HCT116 (cell line): Measurements from ENCODE around the gene DNAAF5. TPM values are rescaled to one million over a fixed set of nuclear protein-coding genes. Genes with fewer than 3 reads are reported as not detected.

Experiments
- ATAC-seq: fragments of 200-7000 bp; cut with Tn5 transposase; 2 replicates; pipeline ENCODE4 v1.9.1; 2020; ENCODE audit warnings: mild to moderate bottlenecking, moderate library complexity
- BruUV-seq: library from RNA; stranded (reverse); fragments of 400-500 nt; replicated peaks from 2 replicates; lab custom pipeline; 2021; lab: Mats Ljungman, UMichigan
- CTCF ChIA-PET: fragments of 300-600 bp; sonication (Branson Sonifier 250); formaldehyde crosslinking; loops from one replicate; lab custom pipeline; 2021; ENCODE audit warnings: antibody characterized with exemption; lab: Charles Lee
- POLR2A ChIA-PET: fragments of 300-600, 350-600 bp; sonication (Branson Sonifier 250); formaldehyde crosslinking; loops from one replicate; lab custom pipeline; 2021; ENCODE audit warnings: antibody characterized with exemption; lab: Charles Lee
- RAD21 ChIA-PET, 2 experiments: fragments of 300-600 bp; sonication (Branson Sonifier 250); formaldehyde crosslinking; loops; one replicate each; lab custom pipeline; 2023; ENCODE audit warnings: low total read pairs in 2 of 2; ENCODE audit not compliant: uncharacterized antibody in 2 of 2, unreplicated experiment in 2 of 2, low non-redundant PET in 1 of 2; lab: Charles Lee
- DNase-seq: peaks from one replicate; pipeline ENCODE4 v3.0.0-alpha.2; 2010; ENCODE audit warnings: low read depth, low spot score
- H2AFZ ChIP-seq: fragments of 200-600 bp; shearing (Covaris generic), sonication (generic); 2 replicates; pipeline ENCODE4 v1.6.1; 2017; ENCODE audit warnings: low read depth, mixed run types, mixed read lengths, antibody characterized with exemption, low read length; ENCODE audit not compliant: poor library complexity, severe bottlenecking
- H3K27ac ChIP-seq: 2 replicates; pipeline ENCODE4 v1.5.1; 2012; ENCODE audit warnings: low read depth, low read length
- H3K27me3 ChIP-seq: fragments of 200-600 bp; sonication (generic); 2 replicates; pipeline ENCODE4 v1.6.1; 2016; ENCODE audit warnings: mixed run types, low read length, mixed read lengths; ENCODE audit not compliant: insufficient read depth
- H3K36me3 ChIP-seq, 2 experiments: fragments of 200-500 bp in 1 of 2; fragments of 200-600 bp in 1 of 2; sonication (Bioruptor generic) in 1 of 2; sonication (generic) in 1 of 2; 2 replicates each; pipeline versions ENCODE4 v1.5.1 to v1.6.1; 2014 to 2016; ENCODE audit warnings: low read length in 2 of 2, inconsistent platforms in 1 of 2, mixed read lengths in 1 of 2, mixed run types in 1 of 2; ENCODE audit not compliant: insufficient read depth in 2 of 2, control insufficient read depth in 1 of 2
- H3K4me1 ChIP-seq, 2 experiments: fragments of 200-600 bp in 1 of 2; sonication (generic) in 1 of 2; 2 replicates each; pipeline versions ENCODE4 v1.5.1 to v1.6.1; 2012 to 2017; ENCODE audit warnings: low read length in 2 of 2, inconsistent platforms in 1 of 2, mild to moderate bottlenecking in 1 of 2, mixed read lengths in 1 of 2, mixed run types in 1 of 2, moderate library complexity in 1 of 2; ENCODE audit not compliant: insufficient read depth in 2 of 2, control insufficient read depth in 1 of 2
- H3K4me2 ChIP-seq: fragments of 200-600 bp; sonication (generic); 2 replicates; pipeline ENCODE4 v1.6.1; 2017; ENCODE audit warnings: mixed run types, low read length, mixed read lengths
- H3K4me3 ChIP-seq, 2 experiments: fragments of 200-600 bp in 1 of 2; sonication (generic) in 1 of 2; replicated peaks in 1 of 2; 2 replicates each; pipeline ENCODE4 v1.5.1; 2011 to 2016; ENCODE audit warnings: low read length in 2 of 2, control low read depth in 1 of 2, low read depth in 1 of 2, mild to moderate bottlenecking in 1 of 2, mixed read lengths in 1 of 2, mixed run types in 1 of 2
- H3K79me2 ChIP-seq: fragments of 200-600 bp; sonication (generic); 2 replicates; pipeline ENCODE4 v1.6.1; 2017; ENCODE audit warnings: mild to moderate bottlenecking, mixed run types, low read length, moderate library complexity, mixed read lengths; ENCODE audit not compliant: insufficient read depth
- H3K9ac ChIP-seq: fragments of 200-600 bp; sonication (generic); 2 replicates; pipeline ENCODE4 v1.6.1; 2016; ENCODE audit warnings: low read length, mixed read lengths
- H3K9me2 ChIP-seq: fragments of 200-600 bp; sonication (generic), shearing (Covaris generic); 2 replicates; pipeline ENCODE4 v1.6.1; 2017; ENCODE audit warnings: mixed run types, mild to moderate bottlenecking, moderate library complexity; ENCODE audit not compliant: insufficient read depth
- H3K9me3 ChIP-seq, 2 experiments: fragments of 200-500 bp in 1 of 2; fragments of 200-600 bp in 1 of 2; sonication (Bioruptor generic) in 1 of 2; sonication (generic) in 1 of 2; 2 replicates each; pipeline ENCODE4 v1.6.1; 2014 to 2017; ENCODE audit warnings: low read length in 2 of 2, mixed read lengths in 2 of 2, inconsistent platforms in 1 of 2, low read depth in 1 of 2, mild to moderate bottlenecking in 1 of 2, mixed run types in 1 of 2, moderate library complexity in 1 of 2; ENCODE audit not compliant: control insufficient read depth in 1 of 2, insufficient read depth in 1 of 2
- H4K20me1 ChIP-seq: fragments of 200-600 bp; sonication (generic), shearing (Covaris generic); 2 replicates; pipeline ENCODE4 v1.6.1; 2017; ENCODE audit warnings: mixed run types, mild to moderate bottlenecking, moderate library complexity; ENCODE audit not compliant: insufficient read depth
- CBX3 ChIP-seq: IDR thresholded peaks from 2 replicates; pipeline ENCODE4 v1.6.1; 2012; ENCODE audit warnings: low read depth
- EGR1 ChIP-seq: IDR thresholded peaks from 2 replicates; pipeline ENCODE4 v1.6.1; 2012; ENCODE audit warnings: low read depth
- ELF1 ChIP-seq: IDR thresholded peaks from 2 replicates; pipeline ENCODE4 v1.6.1; 2012; ENCODE audit warnings: low read depth, borderline replicate concordance
- EZH2 ChIP-seq: fragments of 200-600 bp; sonication (generic); IDR thresholded peaks from 2 replicates; pipeline ENCODE4 v1.6.1; 2017; ENCODE audit warnings: antibody characterized with exemption, mixed run types
- EZH2phosphoT487 ChIP-seq: fragments of 200-600 bp; IDR thresholded peaks from 2 replicates; pipeline ENCODE4 v1.6.1; 2018; ENCODE audit warnings: antibody characterized with exemption, borderline replicate concordance
- JUND ChIP-seq: IDR thresholded peaks from 2 replicates; pipeline ENCODE4 v1.6.1; 2012
- POLR2A ChIP-seq: IDR thresholded peaks from 2 replicates; pipeline ENCODE4 v1.7.0; 2011; ENCODE audit warnings: borderline replicate concordance; ENCODE audit not compliant: insufficient read depth, insufficient read length; ENCODE audit errors: extremely low read depth
- POLR2AphosphoS5 ChIP-seq: IDR thresholded peaks from 2 replicates; pipeline ENCODE4 v1.6.1; 2011; ENCODE audit warnings: mild to moderate bottlenecking, low read depth, low read length, moderate library complexity
- RAD21 ChIP-seq: IDR thresholded peaks from 2 replicates; pipeline ENCODE4 v1.6.1; 2012; ENCODE audit warnings: low read depth, mild to moderate bottlenecking
- SP1 ChIP-seq: IDR thresholded peaks from 2 replicates; pipeline ENCODE4 v1.6.1; 2012; ENCODE audit warnings: low read depth
- SRF ChIP-seq: IDR thresholded peaks from 2 replicates; pipeline ENCODE4 v1.6.1; 2012; ENCODE audit warnings: low read depth
- TCF7L2 ChIP-seq: IDR thresholded peaks from 2 replicates; pipeline ENCODE4 v1.7.0; 2011; ENCODE audit warnings: borderline replicate concordance, inconsistent platforms; ENCODE audit not compliant: insufficient read depth, insufficient read length; ENCODE audit errors: extremely low read depth
- ZFX ChIP-seq: fragments of 450-650 bp; IDR thresholded peaks from 2 replicates; pipeline ENCODE4 v1.6.1; 2017
- ZNF274 ChIP-seq: fragments of 200-500 bp; sonication (Bioruptor generic); IDR thresholded peaks from 2 replicates; pipeline ENCODE4 v1.6.1; 2014; ENCODE audit warnings: mild to moderate bottlenecking, low read depth, low read length, inconsistent platforms
- intact Hi-C: fragments of 100-400 bp; cut with micrococcal nuclease; formaldehyde crosslinking; loops from 2 replicates; pipeline ENCODE4 v1.10.0; 2022
- total RNA-seq: library from RNA; stranded (reverse); gene quantifications from one replicate; pipeline ENCODE4 v1.2.1, GENCODE V29; 2021; ENCODE audit not compliant: unreplicated experiment
- TF ChIP-seq, protein P1 (sequence below): IDR thresholded peaks from 2 replicates; pipeline ENCODE4 v1.6.1; 2012; ENCODE audit warnings: low read depth
- TF ChIP-seq, protein P2 (sequence below): IDR thresholded peaks from 2 replicates; pipeline ENCODE4 v1.6.1; 2012
- TF ChIP-seq, protein P3 (sequence below): IDR thresholded peaks from 2 replicates; pipeline ENCODE4 v1.6.1; 2011; ENCODE audit warnings: mild to moderate bottlenecking, low read length, moderate library complexity; ENCODE audit not compliant: insufficient replicate concordance; ENCODE audit errors: extremely low read depth
- TF ChIP-seq, protein P4 (sequence below): IDR thresholded peaks from 2 replicates; pipeline ENCODE4 v1.6.1; 2012
- TF ChIP-seq, protein P5 (sequence below), 3 experiments: fragments of 200-600 bp in 1 of 3; sonication (generic) in 1 of 3; IDR thresholded peaks in 2 of 3; conservative IDR thresholded peaks in 1 of 3; 2 replicates each; pipeline ENCODE4 v1.5.1; 2012 to 2017; ENCODE audit warnings: low read depth in 2 of 3, low read length in 2 of 3, antibody characterized with exemption in 1 of 3, borderline replicate concordance in 1 of 3, control low read depth in 1 of 3, mild to moderate bottlenecking in 1 of 3, mixed read lengths in 1 of 3, mixed run types in 1 of 3, moderate library complexity in 1 of 3; ENCODE audit not compliant: insufficient read depth in 1 of 3

DNAAF5 gene
- total RNA-seq, 1 experiment from 2014 or later: 69.4 TPM

DNA sequence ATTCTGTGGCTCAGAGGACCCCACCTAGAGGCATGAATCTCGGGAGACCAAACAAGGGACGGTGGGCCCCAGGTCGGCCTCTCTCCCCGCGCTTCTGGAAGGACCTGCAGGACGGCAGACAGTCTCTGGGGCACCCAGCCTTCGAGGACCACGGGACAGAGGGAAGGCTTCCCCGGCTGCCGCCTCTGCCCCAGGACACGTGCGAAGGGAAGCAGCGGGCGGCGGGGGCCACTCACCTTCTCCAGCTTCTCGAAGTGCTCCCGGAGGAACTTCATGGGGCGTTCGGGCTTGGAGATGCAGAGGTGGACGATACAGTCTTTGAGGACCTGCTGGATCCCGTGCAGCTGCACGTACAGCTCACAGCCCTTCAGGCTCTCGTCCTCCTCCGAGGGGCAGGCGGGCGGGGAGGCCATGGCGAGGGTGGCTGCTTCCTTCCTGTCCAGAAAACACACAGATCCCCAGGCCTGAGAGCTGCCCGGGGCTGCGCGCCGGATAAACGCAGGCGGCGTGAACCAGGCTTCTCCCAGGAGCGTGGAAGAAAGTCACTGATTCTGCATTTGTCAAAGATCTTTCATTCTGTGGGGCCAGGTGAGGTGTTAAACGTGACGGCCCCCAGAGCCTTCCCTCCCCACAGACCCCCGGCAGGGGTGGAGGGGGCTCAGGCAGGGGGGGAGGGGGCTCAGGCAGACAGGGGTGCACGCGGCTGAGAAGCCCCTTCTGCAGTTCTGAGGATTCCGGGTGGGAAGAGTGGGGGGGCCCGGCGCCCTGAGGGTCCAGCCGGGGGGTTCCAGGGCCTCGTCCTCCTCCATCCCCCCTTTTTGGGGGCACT, 15.2 kb upstream of the DNAAF5 start:
- H3K9me3 ChIP-seq: no peaks in the 10 kb centered on the region
- ChIA-PET POLR2A (no interaction called here), CTCF (no interaction called here), RAD21 (no interaction called here)
- H2AFZ ChIP-seq: no peak overlapping the region
- no TSS peak for BruUV-seq
- ATAC-seq (no peak), DNase-seq (no peak)
- H3K9me2 ChIP-seq: no peaks in the 10 kb centered on the region
- no peak overlapping the region for H3K4me2 ChIP-seq
- H3K4me1 ChIP-seq: no peaks in the 10 kb centered on the region
- no peaks in the 10 kb centered on the region for H3K27me3 ChIP-seq
- intact Hi-C loops: no loop called here
- H3K9ac ChIP-seq: no peak overlapping the region
- no peaks in the 10 kb centered on the region; a peak in 1 of 4 replicates for H3K36me3 ChIP-seq
- no peaks in the 10 kb centered on the region for H4K20me1 ChIP-seq
- H3K27ac ChIP-seq: no peak overlapping the region
- H3K4me3 ChIP-seq: no peak overlapping the region
- no peaks in the 10 kb centered on the region for H3K79me2 ChIP-seq
- TF ChIP-seq, protein P1, sequence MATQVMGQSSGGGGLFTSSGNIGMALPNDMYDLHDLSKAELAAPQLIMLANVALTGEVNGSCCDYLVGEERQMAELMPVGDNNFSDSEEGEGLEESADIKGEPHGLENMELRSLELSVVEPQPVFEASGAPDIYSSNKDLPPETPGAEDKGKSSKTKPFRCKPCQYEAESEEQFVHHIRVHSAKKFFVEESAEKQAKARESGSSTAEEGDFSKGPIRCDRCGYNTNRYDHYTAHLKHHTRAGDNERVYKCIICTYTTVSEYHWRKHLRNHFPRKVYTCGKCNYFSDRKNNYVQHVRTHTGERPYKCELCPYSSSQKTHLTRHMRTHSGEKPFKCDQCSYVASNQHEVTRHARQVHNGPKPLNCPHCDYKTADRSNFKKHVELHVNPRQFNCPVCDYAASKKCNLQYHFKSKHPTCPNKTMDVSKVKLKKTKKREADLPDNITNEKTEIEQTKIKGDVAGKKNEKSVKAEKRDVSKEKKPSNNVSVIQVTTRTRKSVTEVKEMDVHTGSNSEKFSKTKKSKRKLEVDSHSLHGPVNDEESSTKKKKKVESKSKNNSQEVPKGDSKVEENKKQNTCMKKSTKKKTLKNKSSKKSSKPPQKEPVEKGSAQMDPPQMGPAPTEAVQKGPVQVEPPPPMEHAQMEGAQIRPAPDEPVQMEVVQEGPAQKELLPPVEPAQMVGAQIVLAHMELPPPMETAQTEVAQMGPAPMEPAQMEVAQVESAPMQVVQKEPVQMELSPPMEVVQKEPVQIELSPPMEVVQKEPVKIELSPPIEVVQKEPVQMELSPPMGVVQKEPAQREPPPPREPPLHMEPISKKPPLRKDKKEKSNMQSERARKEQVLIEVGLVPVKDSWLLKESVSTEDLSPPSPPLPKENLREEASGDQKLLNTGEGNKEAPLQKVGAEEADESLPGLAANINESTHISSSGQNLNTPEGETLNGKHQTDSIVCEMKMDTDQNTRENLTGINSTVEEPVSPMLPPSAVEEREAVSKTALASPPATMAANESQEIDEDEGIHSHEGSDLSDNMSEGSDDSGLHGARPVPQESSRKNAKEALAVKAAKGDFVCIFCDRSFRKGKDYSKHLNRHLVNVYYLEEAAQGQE: no peak
- TF ChIP-seq, protein P2, sequence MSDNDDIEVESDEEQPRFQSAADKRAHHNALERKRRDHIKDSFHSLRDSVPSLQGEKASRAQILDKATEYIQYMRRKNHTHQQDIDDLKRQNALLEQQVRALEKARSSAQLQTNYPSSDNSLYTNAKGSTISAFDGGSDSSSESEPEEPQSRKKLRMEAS: no peak
- TF ChIP-seq, protein P3, sequence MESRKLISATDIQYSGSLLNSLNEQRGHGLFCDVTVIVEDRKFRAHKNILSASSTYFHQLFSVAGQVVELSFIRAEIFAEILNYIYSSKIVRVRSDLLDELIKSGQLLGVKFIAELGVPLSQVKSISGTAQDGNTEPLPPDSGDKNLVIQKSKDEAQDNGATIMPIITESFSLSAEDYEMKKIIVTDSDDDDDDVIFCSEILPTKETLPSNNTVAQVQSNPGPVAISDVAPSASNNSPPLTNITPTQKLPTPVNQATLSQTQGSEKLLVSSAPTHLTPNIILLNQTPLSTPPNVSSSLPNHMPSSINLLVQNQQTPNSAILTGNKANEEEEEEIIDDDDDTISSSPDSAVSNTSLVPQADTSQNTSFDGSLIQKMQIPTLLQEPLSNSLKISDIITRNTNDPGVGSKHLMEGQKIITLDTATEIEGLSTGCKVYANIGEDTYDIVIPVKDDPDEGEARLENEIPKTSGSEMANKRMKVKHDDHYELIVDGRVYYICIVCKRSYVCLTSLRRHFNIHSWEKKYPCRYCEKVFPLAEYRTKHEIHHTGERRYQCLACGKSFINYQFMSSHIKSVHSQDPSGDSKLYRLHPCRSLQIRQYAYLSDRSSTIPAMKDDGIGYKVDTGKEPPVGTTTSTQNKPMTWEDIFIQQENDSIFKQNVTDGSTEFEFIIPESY: no peak
- TF ChIP-seq SRF: no peak
- TF ChIP-seq POLR2A: no peak
- no peak for TF ChIP-seq RAD21
- no peak for TF ChIP-seq SP1
- no peak for TF ChIP-seq JUND
- TF ChIP-seq ZFX: no peak
- TF ChIP-seq, protein P4, sequence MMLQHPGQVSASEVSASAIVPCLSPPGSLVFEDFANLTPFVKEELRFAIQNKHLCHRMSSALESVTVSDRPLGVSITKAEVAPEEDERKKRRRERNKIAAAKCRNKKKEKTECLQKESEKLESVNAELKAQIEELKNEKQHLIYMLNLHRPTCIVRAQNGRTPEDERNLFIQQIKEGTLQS: no peak
- no peak for TF ChIP-seq EZH2
- TF ChIP-seq, protein P5, sequence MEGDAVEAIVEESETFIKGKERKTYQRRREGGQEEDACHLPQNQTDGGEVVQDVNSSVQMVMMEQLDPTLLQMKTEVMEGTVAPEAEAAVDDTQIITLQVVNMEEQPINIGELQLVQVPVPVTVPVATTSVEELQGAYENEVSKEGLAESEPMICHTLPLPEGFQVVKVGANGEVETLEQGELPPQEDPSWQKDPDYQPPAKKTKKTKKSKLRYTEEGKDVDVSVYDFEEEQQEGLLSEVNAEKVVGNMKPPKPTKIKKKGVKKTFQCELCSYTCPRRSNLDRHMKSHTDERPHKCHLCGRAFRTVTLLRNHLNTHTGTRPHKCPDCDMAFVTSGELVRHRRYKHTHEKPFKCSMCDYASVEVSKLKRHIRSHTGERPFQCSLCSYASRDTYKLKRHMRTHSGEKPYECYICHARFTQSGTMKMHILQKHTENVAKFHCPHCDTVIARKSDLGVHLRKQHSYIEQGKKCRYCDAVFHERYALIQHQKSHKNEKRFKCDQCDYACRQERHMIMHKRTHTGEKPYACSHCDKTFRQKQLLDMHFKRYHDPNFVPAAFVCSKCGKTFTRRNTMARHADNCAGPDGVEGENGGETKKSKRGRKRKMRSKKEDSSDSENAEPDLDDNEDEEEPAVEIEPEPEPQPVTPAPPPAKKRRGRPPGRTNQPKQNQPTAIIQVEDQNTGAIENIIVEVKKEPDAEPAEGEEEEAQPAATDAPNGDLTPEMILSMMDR (IDR thresholded peaks at IDR 0.05 in 2 of 3, conservative IDR thresholded peaks at IDR 0.05 in 1 of 3; ENCODE audit: borderline replicate concordance in 1 of 3, insufficient read depth in 1 of 3, low read depth in 2 of 3, low read length in 2 of 3): no peak
- TF ChIP-seq EZH2phosphoT487: no peak
- no peak for TF ChIP-seq ZNF274
- no peak for TF ChIP-seq POLR2AphosphoS5
- no peak for TF ChIP-seq EGR1
- TF ChIP-seq TCF7L2: no peak
- TF ChIP-seq ELF1: no peak
- TF ChIP-seq CBX3: no peak
